ENCODE data around the gene GARIN3.

The GARIN3 gene

DNA sequence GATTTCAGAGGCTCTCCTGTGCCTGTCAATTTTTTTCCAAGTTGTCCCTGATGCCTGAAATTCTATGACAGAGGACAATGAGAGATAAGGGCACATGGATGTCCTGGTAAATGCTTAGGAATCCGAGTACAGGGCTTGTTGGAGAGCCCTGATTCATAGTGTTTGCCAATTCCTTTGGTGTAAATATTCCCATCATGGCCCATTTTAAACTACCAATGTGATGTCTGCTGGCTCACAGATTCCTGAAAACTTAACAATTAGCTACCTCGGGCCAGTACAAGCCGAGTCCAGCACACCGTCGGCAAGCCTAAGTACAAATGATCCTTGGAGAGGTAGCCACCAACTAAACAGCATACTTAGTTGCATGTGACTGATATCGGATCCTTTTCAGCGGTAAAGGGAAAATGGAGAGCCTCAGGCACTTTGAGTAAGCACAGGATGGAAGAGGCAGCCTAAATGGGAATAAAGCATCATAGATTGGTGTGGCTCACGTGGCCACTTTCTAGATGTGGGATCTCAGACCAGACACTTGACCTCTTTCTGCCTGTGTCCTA lies 18.1 kb upstream of the GARIN3 start:
- no peak for DNase-seq

DNA sequence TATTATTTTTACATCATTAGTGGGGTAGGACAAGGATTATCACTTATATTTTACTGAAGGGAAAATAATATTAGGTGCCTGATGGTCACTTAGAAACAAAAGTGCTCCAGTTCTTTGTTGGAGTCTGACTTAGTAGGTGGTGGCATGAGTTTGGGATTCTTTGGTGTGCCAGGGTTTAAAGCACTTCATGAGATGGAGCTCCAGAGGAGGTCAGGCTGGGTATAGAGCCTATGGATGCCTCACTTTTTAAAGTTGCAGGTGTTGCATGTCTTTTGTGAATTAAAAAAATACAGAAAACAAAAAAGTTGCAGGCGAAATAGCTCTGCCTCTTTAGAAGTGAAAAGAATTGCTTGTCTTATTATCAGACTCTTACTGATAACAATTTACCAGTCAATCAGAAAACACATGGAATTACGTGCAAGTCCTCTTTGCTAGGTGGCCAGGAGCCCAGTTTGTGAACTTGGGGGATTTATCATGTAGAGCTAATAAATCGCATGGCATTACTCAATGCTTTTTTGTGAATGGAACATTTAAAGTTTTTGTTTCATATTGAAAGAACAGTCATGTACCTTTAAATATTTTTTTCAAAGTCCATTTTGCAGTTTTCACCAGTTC lies 16.2 kb upstream of the GARIN3 start:
- no peak for DNase-seq

DNA sequence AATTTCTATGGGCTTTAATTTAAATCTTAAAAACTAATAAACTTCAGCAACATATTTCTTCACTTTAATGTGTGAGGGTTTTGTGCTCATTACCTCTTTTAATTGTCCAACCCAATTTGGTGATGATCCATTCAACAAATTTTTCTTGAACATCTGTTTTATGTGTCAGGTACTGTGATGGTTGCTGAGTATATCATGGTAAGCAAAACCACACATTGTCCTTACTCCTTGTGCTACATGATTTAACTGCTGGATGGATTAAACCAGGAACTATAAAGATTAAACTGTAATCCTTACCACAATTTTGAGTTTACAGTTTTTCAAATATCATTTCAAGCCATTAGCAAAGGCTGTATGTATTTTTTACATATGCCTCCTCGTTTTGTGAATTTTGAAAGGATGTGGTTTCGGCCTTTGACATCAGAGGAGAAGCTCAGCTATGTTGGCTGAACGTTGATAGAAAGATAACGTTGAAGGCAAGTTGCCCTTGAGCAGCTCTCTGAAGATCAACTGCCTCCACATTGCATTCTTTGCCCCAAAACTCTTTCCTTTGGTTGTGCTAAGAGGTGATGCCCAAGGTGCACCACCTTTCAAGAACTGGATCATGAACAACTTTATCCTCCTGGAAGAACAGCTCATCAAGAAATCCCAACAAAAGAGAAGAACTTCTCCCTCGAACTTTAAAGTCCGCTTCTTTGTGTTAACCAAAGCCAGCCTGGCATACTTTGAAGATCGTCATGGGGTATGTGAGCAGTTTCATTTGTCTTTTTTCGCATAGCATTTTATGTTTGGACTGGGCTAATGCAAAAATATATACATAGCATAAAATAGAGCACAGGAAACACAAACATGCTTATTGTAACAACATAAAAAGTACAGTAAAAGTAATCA lies 14.6 kb upstream of the GARIN3 start, which contains the start of gene ITK:
TSS of gene ITK (plus strand) at position 467 of the 891 bp plus-strand sequence. CDS start at position 605, 138 bp downstream.
- no peak for DNase-seq

GRCh38 chr5:157178966-157179365 lies 12.9 kb upstream of the GARIN3 start:
- DNase-seq: no peak

GRCh38 chr5:157177953-157178352 lies 11.9 kb upstream of the GARIN3 start:
- no peak for DNase-seq

DNA sequence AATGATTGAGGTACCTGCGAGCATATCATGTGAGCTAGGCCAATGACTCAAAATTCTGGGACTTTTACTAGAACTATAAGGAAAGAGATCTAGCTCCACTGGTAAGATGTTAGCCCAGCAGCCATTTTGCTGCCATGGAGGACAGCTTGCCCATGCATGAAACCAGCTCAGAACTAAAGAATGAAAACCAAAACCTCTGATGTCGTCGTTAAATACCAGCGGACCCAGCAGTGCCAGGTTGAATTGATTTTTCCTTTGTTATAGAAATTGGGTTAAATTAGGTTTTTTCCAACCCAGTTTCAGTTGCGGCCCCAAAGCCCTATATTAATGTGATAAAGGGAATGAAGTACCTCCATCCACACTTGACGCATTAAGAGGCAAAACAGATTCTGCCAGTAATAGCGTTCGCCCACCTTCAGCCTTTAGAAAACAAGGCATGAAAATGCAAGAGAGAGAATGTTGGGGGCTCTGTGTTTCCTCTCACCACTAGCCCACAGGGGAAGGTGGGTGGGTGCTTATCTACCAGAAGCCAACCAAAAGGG lies 9.1 kb upstream of the GARIN3 start:
- no peak for DNase-seq

DNA sequence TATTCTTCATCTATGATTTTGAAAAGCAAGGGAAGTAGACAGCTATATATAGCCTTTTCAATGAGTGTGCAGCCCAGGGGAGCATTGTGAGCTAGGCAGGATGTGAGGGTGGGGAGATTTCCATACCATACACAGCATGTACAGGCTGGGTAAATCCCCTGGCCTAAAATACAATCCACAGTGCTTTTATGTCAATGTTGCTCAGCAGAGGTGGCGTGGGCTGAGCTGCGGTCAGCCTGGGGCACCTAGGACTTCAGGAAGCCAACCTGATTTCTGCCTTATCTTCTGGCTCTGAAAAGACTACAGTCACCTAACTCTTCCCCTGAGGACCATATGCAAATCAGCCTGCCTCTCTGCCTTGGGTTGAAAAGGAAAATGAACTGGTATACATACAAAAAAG lies 6.3 kb upstream of the GARIN3 start:
- no peak for DNase-seq

DNA sequence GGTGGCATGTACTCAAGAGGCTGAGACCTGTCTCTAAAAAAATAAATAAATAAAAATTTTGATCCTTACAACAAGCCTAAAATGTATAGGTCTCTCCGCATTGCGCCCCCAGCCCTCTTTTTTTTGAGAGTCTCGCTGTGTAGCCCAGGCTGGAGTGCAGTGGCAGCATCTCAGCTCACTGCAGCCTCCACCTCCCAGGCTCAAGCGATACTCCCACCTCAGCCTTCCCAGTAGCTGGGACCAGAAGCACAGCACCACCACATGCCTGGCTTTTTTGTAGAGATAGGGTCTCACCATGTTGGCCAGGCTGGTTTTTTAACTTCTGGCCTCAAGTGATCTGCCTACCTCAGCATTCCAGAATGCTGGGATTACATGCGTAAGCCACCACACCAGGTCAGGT lies 2.2 kb upstream of the GARIN3 start:
- DNase-seq: no peak

DNA sequence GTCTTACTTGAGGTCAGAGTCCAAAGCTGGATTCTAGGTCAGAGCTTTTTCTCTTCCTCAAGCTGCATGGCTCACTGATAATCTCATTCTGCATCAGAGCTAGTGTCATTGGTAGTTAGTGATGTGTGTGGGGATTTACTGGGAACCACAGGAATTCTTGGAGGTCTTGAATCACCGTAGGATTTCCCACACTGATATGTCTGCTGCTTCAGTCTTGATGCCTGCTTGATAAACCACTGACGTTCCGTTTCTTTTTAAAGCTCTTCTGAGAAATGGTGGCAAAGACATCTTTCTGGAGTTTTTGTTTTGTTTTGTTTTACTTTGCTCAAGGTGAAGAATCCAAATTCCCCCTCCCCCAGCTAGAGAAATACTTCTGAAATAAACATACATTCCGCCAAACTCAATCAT lies 1.2 kb upstream of the GARIN3 start:
- no peak for DNase-seq

DNA sequence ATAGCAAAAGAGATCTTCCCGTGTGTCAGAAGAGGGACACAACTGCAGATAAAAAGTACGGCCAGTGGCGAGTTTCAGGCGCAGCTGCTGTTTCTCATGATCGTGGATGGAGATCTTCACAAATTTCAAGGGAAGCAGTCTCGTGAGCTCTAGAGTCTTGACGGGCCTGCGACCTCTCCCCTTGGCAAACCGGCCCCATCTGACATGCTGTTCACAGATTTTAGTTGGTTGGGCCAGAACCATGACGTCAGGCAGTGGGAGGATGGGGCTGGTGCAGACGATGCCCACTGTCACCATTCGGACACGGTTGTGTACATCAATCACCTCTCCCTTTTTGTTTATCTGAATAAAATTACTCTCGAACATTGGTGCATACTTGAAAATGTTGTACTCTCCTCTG lies 396 bp downstream of the GARIN3 start:
- no peak for DNase-seq

DNA sequence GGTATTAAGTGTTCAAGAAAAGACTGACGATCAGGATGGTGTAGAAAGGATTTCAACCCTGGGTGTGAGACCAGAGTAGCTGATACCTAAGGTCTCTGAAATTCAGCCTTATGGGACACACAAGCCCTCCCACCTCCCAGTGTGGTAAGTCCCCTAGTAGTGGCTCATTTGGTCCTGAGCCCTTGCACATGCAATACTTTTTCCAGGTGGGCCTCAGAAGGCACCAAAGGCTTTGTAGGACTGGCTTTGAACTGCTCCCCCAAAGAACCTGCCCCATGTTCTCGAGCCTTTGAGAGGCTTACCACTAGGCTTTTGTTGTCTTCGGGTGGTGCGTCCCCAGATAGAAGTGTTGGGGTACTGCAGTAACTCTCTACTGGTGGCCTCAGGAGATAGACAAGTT lies 803 bp downstream of the GARIN3 start:
- DNase-seq: no peak

GRCh38 chr5:157164521-157164920 lies 1.5 kb downstream of the GARIN3 start:
- no peak for DNase-seq

DNA sequence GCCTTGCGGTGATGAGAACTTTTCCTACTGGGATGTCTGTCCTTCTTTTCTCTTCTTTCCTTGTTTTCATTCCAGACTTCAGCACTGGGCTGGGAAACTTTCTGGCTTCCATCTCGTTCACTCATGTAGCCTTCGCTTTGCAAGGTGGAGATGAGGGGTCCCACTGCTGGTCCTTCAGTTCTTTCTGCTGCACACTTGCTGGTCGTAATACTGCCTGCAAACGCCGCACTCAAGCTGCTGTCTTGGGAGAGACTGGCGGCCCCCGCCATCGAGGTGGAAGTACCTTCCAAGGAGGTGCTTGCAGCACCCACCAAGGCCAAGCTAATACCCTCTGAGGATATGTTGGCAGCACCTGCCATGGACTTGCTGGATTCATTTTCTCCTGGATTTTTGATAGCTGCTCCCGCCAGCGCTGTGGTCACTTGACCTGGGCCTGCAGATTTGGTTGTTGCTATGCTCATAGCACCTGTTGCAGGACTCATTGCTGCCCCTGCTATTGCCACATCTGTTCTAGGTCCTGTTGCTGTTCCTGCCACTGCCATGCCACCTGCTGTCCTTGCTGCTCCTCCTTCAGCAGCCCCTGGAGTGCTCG lies 3.0 kb downstream of the GARIN3 start:
- no peak for DNase-seq

- DNase-seq: no peak
Observed at GRCh38 chr5:157161996-157162395, 4.1 kb downstream of the GARIN3 start.

GRCh38 chr5:157160001-157160400 lies 6.1 kb downstream of the GARIN3 start:
- no peak for DNase-seq

DNA sequence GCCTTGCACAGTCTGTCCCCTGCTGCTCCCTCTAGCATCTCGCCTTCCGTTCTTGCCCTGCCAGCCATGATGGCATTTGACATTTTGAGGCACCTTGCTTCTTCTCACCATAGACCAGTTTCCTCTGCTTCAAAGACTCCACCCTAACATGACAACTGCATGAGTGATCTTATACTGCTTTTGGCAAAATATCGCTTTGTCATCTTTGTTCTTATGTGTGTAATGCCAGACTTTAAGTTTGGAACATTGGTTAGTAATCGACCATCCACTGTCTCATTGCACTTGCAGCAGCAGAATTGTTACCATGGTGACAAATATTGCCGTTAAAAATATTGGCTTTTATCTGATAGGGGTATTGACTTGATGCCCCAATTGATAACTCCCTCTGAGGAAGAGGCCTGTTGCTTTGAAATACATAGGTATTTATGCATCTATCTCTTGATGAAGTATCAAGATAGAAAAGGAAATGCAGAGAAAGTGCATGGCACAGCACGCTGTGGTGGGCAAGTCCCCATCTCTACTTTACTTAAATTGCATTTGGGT lies 6.8 kb downstream of the GARIN3 start:
- no peak for DNase-seq

GRCh38 chr5:157157293-157157891 lies 8.7 kb downstream of the GARIN3 start:
- no peak for DNase-seq

DNA sequence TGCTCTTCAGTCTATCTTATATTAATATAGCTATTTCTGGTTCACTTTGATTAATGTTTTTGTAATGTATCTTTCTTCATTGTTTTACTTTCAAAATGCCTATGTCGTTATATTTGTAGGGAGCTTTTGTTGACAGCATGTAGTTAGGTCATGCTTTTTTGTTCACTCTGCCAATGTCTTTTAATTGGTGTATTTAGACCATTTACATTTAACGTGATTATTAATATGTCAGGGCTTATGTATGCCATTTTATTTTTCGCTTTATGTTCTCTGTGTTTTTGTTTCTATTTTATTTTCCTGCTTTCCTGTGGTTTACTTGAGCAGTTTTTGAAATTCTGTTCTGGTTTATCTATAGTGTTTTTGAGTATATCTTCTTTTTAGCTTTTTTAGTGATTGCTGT lies 10.8 kb downstream of the GARIN3 start:
- no peak for DNase-seq

- DNase-seq: no peak
Observed at GRCh38 chr5:157150995-157151394, 15.1 kb downstream of the GARIN3 start.

DNA sequence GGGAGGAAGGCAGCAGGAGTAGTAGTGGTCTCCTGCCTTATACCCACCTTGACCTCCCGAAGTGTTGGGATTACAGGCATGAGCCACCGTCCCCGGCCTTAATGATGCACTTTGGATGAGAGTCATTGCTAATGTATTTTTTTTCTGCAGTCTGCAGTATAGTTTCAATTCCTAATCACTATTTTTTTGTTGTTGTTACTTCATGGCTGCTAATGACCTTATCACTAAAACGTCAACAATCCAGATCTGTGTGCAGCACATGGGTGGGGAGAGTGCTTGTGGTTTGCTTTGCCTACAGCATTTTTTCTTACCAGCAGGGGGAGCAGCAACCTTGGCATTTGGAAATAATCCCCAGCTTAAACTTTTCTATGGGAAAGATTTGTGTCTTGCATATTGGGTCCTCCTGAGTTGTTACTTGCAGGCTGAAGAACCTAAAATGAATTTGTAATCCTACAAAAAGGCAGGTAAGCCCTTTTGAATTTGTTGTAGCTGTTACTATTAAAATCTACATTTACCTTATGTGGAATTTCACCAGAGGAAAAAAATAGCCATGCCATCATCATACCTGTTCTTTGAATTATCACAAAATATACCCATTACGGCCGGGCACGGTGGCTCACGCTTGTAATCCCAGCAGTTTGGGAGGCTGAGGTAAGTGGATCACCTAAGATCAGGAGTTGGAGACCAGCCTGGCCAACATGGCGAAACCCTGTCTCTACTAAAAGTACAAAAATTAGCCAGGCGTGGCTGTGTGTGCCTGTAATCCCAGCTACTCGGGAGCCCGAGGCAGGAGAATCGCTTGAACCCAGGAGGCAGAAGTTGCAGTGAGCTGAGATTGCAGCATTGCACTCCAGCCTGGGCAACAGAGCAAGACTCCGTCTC lies 17.1 kb downstream of the GARIN3 start:
- peak; percentile 38 for DNase-seq

GRCh38 chr5:157143127-157143971 lies 22.7 kb downstream of the GARIN3 start:
- peak; percentile 93 for DNase-seq

Data from NCI-H2227 treated with DMSO at 0.1 percent for 48 hours (cell line).